ENCODE results near the gene FNDC1.

Gene FNDC1

GRCh38 chr6:159155679-159156078 is 13.5 kb upstream of the FNDC1 start:
- no peak for DNase-seq (ENCODE audit: low read depth)
- TF ChIP-seq, protein P1, sequence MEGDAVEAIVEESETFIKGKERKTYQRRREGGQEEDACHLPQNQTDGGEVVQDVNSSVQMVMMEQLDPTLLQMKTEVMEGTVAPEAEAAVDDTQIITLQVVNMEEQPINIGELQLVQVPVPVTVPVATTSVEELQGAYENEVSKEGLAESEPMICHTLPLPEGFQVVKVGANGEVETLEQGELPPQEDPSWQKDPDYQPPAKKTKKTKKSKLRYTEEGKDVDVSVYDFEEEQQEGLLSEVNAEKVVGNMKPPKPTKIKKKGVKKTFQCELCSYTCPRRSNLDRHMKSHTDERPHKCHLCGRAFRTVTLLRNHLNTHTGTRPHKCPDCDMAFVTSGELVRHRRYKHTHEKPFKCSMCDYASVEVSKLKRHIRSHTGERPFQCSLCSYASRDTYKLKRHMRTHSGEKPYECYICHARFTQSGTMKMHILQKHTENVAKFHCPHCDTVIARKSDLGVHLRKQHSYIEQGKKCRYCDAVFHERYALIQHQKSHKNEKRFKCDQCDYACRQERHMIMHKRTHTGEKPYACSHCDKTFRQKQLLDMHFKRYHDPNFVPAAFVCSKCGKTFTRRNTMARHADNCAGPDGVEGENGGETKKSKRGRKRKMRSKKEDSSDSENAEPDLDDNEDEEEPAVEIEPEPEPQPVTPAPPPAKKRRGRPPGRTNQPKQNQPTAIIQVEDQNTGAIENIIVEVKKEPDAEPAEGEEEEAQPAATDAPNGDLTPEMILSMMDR (IDR thresholded peaks at IDR 0.05; ENCODE audit: control insufficient read depth, extremely low read depth, insufficient read depth): no peak
- no peak overlapping the region for H3K4me3 ChIP-seq (ENCODE audit: low read depth, low read length)

- TF ChIP-seq, protein P1 (IDR thresholded peaks at IDR 0.05; ENCODE audit: control insufficient read depth, extremely low read depth, insufficient read depth): no peak
- H3K4me3 ChIP-seq (ENCODE audit: low read depth, low read length): no peak overlapping the region
Observed at GRCh38 chr6:159156089-159156488, 13.1 kb upstream of the FNDC1 start.

DNA sequence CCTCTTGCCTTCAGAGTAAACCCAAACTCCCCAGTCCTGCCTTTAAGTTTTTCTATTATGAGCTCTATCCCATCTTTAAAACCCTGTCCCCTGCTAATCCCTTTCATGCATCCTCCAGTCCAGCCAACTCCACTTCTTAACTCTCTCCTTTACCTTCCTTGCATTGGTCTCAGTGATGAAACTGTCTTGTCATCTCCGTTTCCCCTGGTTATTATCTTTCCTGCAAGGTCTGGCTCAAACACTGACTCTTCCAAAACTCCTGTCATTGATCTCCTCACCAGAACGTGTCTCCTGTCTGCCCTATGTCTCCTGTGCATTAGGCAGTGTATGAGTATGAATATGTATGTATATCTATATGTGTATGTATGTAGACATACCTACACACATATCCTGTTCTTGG is 11.8 kb upstream of the FNDC1 start:
- DNase-seq (ENCODE audit: low read depth): no peak
- no peak overlapping the region for H3K4me3 ChIP-seq (ENCODE audit: low read depth, low read length)
- TF ChIP-seq, protein P1 (IDR thresholded peaks at IDR 0.05; ENCODE audit: control insufficient read depth, extremely low read depth, insufficient read depth): no peak

More at GRCh38 chr6:159156089-159156488, 13.1 kb upstream of the FNDC1 start:
- DNase-seq (ENCODE audit: low read depth): no peak

DNA sequence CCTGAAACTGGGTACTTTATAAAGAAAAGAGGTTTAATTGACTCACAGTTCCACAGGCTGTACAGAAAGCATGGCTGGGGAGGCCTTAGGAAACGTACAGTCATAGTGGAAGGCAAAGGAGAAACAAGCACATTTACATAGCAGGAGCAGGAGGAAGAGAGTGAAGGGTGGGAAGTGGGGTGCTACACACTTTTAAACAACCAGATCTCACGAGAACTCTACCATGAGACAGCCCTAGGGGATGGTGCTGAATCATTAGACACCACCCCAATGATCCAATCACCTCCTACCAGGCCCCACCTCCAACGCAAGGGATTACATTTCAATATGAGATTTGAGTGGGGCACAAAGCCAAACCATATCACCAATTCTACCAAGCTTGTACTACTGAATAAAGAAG is 7.4 kb upstream of the FNDC1 start:
- TF ChIP-seq, protein P1 (IDR thresholded peaks at IDR 0.05; ENCODE audit: control insufficient read depth, extremely low read depth, insufficient read depth): no peak
- no peak overlapping the region for H3K4me3 ChIP-seq (ENCODE audit: low read depth, low read length)
- DNase-seq (ENCODE audit: low read depth): no peak

DNA sequence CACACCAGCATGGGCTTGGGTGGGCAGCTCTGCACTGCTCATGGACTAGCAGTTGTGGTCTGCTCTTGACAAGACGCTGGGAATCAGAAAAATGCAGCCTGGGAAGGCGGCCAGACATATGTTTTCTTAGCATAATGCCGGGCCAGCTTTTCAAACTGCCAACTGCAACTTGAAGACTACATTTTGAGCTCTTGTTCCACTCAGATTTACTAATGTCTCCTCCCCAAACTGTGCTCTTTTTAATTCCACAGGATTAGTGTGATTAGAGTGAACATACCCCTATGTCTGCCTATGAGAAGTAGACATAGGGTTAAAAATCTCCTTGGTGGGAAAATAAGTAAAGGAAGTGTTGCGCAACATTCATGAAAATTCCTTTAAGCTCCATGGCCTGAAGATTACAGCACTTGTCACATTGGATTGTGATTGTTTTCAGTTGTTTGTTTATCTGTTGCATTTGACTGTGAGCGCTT is 5.3 kb upstream of the FNDC1 start:
- DNase-seq (ENCODE audit: low read depth): no peak
- TF ChIP-seq, protein P1 (IDR thresholded peaks at IDR 0.05; ENCODE audit: control insufficient read depth, extremely low read depth, insufficient read depth): no peak
- no peak overlapping the region for H3K4me3 ChIP-seq (ENCODE audit: low read depth, low read length)

GRCh38 chr6:159168536-159169192 is 536 bp upstream of the FNDC1 start:
- TF ChIP-seq, protein P1 (IDR thresholded peaks at IDR 0.05; ENCODE audit: control insufficient read depth, extremely low read depth, insufficient read depth): no peak
- H3K4me3 ChIP-seq (ENCODE audit: low read depth, low read length): no peak overlapping the region
- DNase-seq (ENCODE audit: low read depth): no peak

Measured in LNCaP clone FGC (cell line).